ENCODE measurements around the gene SPATA13. TPM values are rescaled to one million over a fixed set of nuclear protein-coding genes. Genes with fewer than 3 reads are reported as not detected.

SPATA13 gene
- total and polyA plus RNA-seq, 2 donors (not counting 3 experiments of a cell fraction or from before 2014, with no cell fraction given) = 6.6 to 12.9 TPM

DNA sequence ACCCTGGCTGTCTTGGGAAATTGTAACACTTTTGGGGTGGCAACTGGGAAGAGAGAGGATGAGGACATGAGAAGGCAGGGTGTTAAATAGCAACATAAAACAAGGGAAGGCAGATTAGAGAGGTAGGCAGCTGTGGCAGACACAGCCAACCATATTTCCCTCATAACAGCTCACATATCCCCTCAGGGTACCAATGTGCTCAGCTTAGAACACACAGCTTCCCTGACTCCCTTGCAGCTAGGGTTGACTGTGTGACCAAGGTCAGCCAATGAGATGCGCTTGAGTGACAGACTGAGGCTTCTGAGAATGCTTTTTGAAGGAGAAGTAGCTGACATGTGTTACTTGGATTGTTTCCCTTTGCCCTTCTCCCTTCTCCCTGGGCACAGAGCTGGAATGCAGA lies 28.8 kb upstream of the SPATA13 start:
- Histone ChIP-seq H3K4me1 (ENCODE audit: control insufficient read depth, extremely low read depth, insufficient read depth, low read length) (peaks cover 5% of the 10 kb centered on the region), H3K9ac (replicated peaks; ENCODE audit: extremely low read depth, insufficient read depth, low read length) (no peak overlapping the region), H3K4me2 (ENCODE audit: insufficient read depth, low read length) (no peak overlapping the region), H2AFZ (ENCODE audit: low read depth, low read length) (no peak overlapping the region), H3K9me1 (replicated peaks; ENCODE audit: control insufficient read depth, extremely low read depth, insufficient read depth, low read length) (no peaks in the 10 kb centered on the region), H3K27me3 (ENCODE audit: control insufficient read depth in 2 of 2, insufficient read depth in 2 of 2, low read length in 2 of 2) (peaks cover 0 to 11% of the 10 kb centered on the region in 2 experiments), H4K20me1 (replicated peaks; ENCODE audit: control insufficient read depth, extremely low read depth, insufficient read depth, low read length) (no peaks in the 10 kb centered on the region), H3K36me3 (ENCODE audit: control insufficient read depth in 2 of 2, extremely low read depth in 1 of 2, insufficient read depth in 2 of 2, low read length in 2 of 2) (no peaks in the 10 kb centered on the region), H3K9me3 (replicated peaks; ENCODE audit: control insufficient read depth, insufficient read depth, low read length) (no peaks in the 10 kb centered on the region), H3K79me2 (ENCODE audit: control insufficient read depth, insufficient read depth, low read length) (no peaks in the 10 kb centered on the region), H3K27ac (ENCODE audit: insufficient read depth, low read depth, low read length) (no peak overlapping the region), H3K4me3 (replicated peaks in 1 of 3; ENCODE audit: insufficient read depth in 1 of 3, low read depth in 1 of 3, low read length in 3 of 3) (no peak overlapping the region)
- POLR2A ChIA-PET = no interaction called here
- dilution Hi-C loops (cut with MboI; ENCODE audit: extremely low pct_ligation_motif_present, low sequenced_read_pairs) = no loop called here
- DNase-seq (ENCODE audit: low read depth, low spot score) (no peak), FAIRE-seq (no peak)
- intact Hi-C loops (cut with micrococcal nuclease) = no loop called here
- CTCF ChIA-PET = no interaction called here
- BruUV-seq (replicated peaks) = no TSS peak
- TF ChIP-seq GATA2 (IDR thresholded peaks at IDR 0.05; ENCODE audit: insufficient read depth, insufficient read length, low read depth, low read length) (no peak), MYC (IDR thresholded peaks at IDR 0.05; ENCODE audit: low read depth, low read length) (no peak), EZH2 (IDR thresholded peaks at IDR 0.05; ENCODE audit: borderline replicate concordance, low read depth, low read length, severe bottlenecking) (no peak), POLR2AphosphoS5 (IDR thresholded peaks at IDR 0.05; ENCODE audit: insufficient read depth, low read depth, low read length) (no peak), JUN (IDR thresholded peaks at IDR 0.05; ENCODE audit: borderline replicate concordance, insufficient read depth, insufficient read length, low read depth) (no peak), FOS (IDR thresholded peaks at IDR 0.05; ENCODE audit: borderline replicate concordance, insufficient read depth, low read length) (no peak), POLR2A (IDR thresholded peaks at IDR 0.05; ENCODE audit: low read depth, low read length) (no peak)
- TF ChIP-seq, protein P1, sequence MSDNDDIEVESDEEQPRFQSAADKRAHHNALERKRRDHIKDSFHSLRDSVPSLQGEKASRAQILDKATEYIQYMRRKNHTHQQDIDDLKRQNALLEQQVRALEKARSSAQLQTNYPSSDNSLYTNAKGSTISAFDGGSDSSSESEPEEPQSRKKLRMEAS (IDR thresholded peaks at IDR 0.05; ENCODE audit: insufficient read depth, insufficient read length) = no peak

All from endothelial cell of umbilical vein (primary cell).